ENCODE data around the gene PPP2R2C. TPM values are rescaled to one million over a fixed set of nuclear protein-coding genes. Genes with fewer than 3 reads are reported as not detected.

The PPP2R2C gene
- polyA plus RNA-seq, 1 of the 3 experiments (the other 2 are of a cell fraction), result 0.21 TPM

DNA sequence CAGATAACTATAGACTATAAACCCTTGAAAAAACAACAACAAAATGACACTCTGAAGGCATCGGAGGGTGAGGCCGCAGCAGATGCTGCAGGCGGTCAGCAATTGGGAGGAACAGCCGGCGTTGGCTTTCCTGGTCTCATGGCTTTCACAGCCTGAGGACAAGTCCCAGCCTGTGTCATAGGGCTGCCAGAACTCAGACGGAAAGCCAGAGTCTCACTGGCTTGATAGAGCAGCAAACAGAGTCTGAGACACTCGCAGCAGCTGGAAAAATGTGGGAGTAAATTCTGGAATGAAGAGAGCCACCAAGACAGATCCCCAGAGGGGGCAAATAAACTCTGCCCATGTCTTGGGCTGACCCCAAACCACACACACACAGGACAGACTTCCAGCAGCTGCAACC, 86.3 kb downstream of the PPP2R2C start:
- ChIA-PET POLR2A (no interaction called here), CTCF (interaction anchor here (0.6 to 1.5 kb wide), 4 partner anchors 12 to 357 kb away, joined by 3 read pairs; no protein-coding TSS in a partner anchor)
- Histone ChIP-seq H3K27ac (ENCODE audit: low read depth in 2 of 2, low read length in 1 of 2) (no peak overlapping the region; a peak in 1 of 4 replicates), H3K4me3 (ENCODE audit: low read depth in 2 of 2, low read length in 1 of 2) (no peak overlapping the region), H3K79me2 (ENCODE audit: insufficient read depth) (no peaks in the 10 kb centered on the region), H4K20me1 (ENCODE audit: insufficient read depth) (no peaks in the 10 kb centered on the region), H2AFZ (ENCODE audit: low read depth) (no peak overlapping the region), H3F3A (replicated peaks; ENCODE audit: insufficient read depth) (no peaks in the 10 kb centered on the region), H3K27me3 (ENCODE audit: insufficient read depth) (no peaks in the 10 kb centered on the region), H3K4me2 (no peak overlapping the region), H3K9me2 (no peaks in the 10 kb centered on the region), H3K4me1 (ENCODE audit: control insufficient read depth in 1 of 2, insufficient read depth in 2 of 2, low read depth in 1 of 2, low read length in 1 of 2) (peaks cover 0 to 4% of the 10 kb centered on the region in 2 experiments; a peak in 1 of 4 replicates), H3K9ac (no peak overlapping the region), H3K36me3 (replicated peaks in 1 of 2; ENCODE audit: control insufficient read depth in 1 of 2, insufficient read depth in 2 of 2, low read length in 1 of 2) (no peaks in the 10 kb centered on the region), H3K9me3 (no peaks in the 10 kb centered on the region)
- WGBS (ENCODE audit: low lambda C conversion rate), result 57% methylated on average over 7 of the region's 7 CpGs
- no peak for DNase-seq
- no peak for TF ChIP-seq POLR2AphosphoS5 (IDR thresholded peaks at IDR 0.05; ENCODE audit: low read depth, low read length)
- TF ChIP-seq FOSL2 (IDR thresholded peaks at IDR 0.05; ENCODE audit: borderline replicate concordance, low read depth), result no peak
- TF ChIP-seq RAD21 (IDR thresholded peaks at IDR 0.05; ENCODE audit: low read length), result no peak
- TF ChIP-seq SIN3A (IDR thresholded peaks at IDR 0.05; ENCODE audit: borderline replicate concordance, low read depth, low read length), result no peak
- TF ChIP-seq NRF1 (IDR thresholded peaks at IDR 0.05; ENCODE audit: low read depth, low read length), result no peak
- TF ChIP-seq TEAD4 (IDR thresholded peaks at IDR 0.05; ENCODE audit: borderline replicate concordance, insufficient read depth), result no peak
- no peak for TF ChIP-seq MXI1 (IDR thresholded peaks at IDR 0.05; ENCODE audit: low read depth, low read length)
- TF ChIP-seq PBX3 (IDR thresholded peaks at IDR 0.05), result no peak
- no peak for TF ChIP-seq GATA2 (CRISPR knock-in tag; IDR thresholded peaks at IDR 0.05)
- no peak for TF ChIP-seq ELF1 (IDR thresholded peaks at IDR 0.05)
- no peak for TF ChIP-seq SMC3 (IDR thresholded peaks at IDR 0.05; ENCODE audit: low read depth, low read length)
- TF ChIP-seq YY1 (IDR thresholded peaks at IDR 0.05; ENCODE audit: low read depth), result no peak
- no peak for TF ChIP-seq FOXJ3 (CRISPR knock-in tag; IDR thresholded peaks at IDR 0.05)
- TF ChIP-seq, protein P1, sequence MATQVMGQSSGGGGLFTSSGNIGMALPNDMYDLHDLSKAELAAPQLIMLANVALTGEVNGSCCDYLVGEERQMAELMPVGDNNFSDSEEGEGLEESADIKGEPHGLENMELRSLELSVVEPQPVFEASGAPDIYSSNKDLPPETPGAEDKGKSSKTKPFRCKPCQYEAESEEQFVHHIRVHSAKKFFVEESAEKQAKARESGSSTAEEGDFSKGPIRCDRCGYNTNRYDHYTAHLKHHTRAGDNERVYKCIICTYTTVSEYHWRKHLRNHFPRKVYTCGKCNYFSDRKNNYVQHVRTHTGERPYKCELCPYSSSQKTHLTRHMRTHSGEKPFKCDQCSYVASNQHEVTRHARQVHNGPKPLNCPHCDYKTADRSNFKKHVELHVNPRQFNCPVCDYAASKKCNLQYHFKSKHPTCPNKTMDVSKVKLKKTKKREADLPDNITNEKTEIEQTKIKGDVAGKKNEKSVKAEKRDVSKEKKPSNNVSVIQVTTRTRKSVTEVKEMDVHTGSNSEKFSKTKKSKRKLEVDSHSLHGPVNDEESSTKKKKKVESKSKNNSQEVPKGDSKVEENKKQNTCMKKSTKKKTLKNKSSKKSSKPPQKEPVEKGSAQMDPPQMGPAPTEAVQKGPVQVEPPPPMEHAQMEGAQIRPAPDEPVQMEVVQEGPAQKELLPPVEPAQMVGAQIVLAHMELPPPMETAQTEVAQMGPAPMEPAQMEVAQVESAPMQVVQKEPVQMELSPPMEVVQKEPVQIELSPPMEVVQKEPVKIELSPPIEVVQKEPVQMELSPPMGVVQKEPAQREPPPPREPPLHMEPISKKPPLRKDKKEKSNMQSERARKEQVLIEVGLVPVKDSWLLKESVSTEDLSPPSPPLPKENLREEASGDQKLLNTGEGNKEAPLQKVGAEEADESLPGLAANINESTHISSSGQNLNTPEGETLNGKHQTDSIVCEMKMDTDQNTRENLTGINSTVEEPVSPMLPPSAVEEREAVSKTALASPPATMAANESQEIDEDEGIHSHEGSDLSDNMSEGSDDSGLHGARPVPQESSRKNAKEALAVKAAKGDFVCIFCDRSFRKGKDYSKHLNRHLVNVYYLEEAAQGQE (IDR thresholded peaks at IDR 0.05; ENCODE audit: low read depth, low read length), result no peak
- no peak for TF ChIP-seq IRF3 (IDR thresholded peaks at IDR 0.05; ENCODE audit: low read depth, low read length)
- TF ChIP-seq RCOR1 (IDR thresholded peaks at IDR 0.05; ENCODE audit: low read length), result no peak
- no peak for TF ChIP-seq MAX (IDR thresholded peaks at IDR 0.05; ENCODE audit: low read depth)
- no peak for TF ChIP-seq ZBTB33 (IDR thresholded peaks at IDR 0.05; ENCODE audit: borderline replicate concordance, low read depth)
- no peak for TF ChIP-seq JUND (IDR thresholded peaks at IDR 0.05)

Data from SK-N-SH (cell line).